RKO (cell line): ENCODE results near the gene AP2A2.

Experiments used
- DNase-seq: peaks from one replicate; pipeline ENCODE4 v3.0.0-alpha.2; 2016; ENCODE audit warnings: low spot score

Gene AP2A2

GRCh38 chr11:996681-997080 lies 71.0 kb downstream of the AP2A2 start:
- DNase-seq = no peak

GRCh38 chr11:997907-998306 lies 72.2 kb downstream of the AP2A2 start:
- no peak for DNase-seq

DNA sequence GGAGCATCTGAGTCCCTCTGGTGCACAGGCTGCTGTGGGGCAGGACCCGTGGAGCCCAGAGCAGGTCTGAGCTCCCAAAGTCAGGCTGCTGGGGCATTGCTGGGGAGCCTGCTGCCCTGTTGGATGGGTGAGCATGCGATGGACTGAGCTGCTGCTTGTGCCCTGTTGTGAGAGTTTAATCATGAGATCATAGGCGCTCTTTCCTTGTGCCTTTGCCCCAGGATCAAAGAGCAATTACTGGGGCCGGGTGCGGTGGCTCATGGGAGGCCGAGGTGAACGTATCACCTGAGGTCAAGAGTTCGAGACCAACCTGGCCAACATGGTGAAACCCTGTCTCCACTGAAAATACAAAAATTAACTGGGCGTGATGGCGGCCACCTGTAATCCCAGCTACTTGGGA lies 73.3 kb downstream of the AP2A2 start:
- no peak for DNase-seq

DNA sequence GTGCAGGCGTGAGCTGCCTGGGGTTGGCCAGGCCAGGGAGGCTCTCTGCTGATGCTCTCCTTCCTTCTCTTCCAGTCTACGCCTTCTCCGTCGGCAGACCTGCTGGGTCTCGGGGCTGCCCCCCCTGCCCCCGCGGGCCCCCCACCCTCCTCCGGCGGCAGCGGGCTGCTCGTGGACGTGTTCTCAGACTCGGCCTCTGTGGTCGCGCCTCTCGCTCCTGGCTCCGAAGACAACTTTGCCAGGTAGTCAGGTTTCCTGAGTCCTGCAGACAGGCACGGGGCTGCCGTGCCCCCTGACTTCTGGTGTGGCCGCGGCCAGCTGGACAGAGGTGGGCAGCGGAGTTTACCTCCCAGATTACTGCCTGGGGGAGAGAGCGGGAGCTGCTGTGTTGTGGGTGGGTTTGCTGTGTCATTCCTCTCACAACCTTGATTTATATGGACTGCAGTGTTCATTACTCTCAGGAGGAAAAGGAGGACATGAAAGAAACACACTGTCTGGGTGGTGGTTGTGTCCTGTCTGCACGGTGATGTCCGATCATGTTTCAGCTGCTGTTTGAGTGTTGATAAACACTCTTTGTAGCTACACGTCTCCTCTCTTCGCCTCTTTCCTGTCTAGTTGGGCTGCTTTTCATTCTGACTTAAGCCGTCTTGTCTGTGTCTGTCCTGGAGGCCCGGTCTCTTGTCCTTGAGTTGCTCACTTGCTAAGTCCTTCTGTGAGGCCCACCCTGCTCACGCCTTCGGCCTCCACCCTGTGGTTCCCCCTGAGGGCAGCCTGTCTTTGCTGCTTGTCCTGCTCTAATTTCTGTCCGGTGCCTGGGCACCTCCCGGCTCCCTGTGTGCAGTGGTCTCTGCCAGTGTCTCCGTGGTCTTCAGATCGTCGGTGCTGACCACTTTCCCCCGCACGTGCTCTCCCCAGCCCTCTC lies 74.9 kb downstream of the AP2A2 start:
- DNase-seq = no peak

DNA sequence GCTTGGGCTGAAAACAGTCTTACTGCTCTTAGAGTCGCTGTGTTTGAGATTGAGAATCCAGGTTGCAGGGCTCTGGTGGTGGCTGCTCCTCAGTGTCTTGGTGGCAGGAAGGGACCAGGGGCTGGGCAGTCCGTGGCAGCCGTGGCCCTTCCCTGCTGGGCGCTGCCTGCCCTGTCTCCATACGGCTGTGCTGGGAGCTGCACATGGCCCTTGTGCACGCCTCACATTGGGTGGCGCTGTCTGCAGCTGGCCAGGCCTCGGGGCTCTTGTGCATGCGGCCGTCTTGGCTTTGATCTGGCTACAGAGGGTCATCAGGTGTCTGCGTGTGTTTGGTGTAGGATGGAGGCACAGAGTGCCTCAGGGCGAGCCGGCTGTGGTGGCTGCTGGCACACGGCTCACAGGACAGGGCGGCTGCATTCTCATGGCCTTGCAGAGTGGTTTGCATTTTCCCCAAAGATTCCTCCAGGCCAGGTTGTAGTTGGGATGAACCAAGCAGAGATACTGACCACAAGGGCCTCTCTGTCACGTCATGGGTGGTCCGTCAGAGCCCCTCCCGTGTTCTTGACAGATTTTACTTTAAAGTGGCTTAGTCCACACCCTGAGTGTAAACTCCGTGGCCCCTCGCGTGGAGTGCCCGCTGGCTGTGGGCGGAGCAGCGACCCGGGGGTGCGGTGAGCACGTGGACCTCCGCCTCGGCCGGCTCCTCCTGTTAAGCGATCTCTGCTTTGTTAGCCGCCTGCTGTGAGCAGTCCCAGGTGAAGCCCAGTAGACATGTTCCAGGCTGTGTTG lies 76.1 kb downstream of the AP2A2 start:
- no peak for DNase-seq

DNA sequence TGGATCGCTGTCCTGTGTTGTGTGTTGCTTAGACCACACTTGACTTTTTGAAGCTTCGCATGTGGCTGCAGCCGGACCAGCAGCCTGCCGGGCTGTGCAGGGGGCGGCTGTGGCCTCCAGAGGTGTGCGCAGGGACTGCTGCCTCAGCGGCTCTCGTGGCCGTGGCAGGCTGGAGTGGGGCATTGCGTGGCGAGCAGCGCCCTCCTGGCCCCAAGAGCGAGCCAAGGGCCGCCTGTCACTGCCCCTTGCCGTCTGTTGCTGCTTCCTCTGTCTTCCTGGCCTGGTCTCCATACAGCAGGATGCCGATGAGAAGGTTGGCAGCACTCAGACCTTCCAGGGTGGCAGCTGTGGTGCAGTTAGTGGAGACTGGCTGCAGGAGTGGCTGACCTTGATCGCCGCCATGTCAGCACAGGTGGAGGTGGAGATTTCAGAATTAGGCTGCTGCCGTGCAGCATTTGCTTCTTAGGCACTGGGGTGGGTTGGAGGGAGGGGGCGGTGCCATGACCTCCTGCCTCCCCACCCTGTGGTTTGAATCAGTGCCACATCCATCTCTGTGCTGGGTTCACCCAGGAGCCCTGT lies 76.8 kb downstream of the AP2A2 start:
- DNase-seq = no peak

- no peak for DNase-seq
These were observed 77.5 kb downstream of the AP2A2 start for GRCh38 chr11:1003159-1003558.

DNA sequence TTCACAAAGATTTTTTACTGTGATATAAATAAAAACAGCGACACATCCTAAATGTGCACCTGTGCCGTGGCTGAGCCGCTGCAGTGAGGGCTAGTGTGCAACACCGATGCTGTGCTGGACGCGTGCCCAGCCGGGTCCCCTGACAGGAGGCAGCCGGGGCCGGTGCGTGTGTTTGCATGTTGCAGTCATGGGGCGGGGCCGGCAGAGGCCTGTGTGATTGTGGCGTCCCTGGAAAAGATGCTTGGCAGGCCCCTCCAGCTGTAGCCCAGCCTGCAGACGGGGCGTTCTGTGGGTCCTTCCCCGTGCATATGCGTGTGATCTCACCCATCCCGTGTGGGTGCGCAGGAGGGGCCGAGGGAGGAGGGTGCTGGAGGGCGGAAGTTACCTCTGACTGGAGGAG lies 80.3 kb downstream of the AP2A2 start:
- no peak for DNase-seq

- no peak for DNase-seq
These were observed 81.1 kb downstream of the AP2A2 start for GRCh38 chr11:1006762-1007161.

GRCh38 chr11:1007279-1007678 lies 81.6 kb downstream of the AP2A2 start:
- no peak for DNase-seq

DNA sequence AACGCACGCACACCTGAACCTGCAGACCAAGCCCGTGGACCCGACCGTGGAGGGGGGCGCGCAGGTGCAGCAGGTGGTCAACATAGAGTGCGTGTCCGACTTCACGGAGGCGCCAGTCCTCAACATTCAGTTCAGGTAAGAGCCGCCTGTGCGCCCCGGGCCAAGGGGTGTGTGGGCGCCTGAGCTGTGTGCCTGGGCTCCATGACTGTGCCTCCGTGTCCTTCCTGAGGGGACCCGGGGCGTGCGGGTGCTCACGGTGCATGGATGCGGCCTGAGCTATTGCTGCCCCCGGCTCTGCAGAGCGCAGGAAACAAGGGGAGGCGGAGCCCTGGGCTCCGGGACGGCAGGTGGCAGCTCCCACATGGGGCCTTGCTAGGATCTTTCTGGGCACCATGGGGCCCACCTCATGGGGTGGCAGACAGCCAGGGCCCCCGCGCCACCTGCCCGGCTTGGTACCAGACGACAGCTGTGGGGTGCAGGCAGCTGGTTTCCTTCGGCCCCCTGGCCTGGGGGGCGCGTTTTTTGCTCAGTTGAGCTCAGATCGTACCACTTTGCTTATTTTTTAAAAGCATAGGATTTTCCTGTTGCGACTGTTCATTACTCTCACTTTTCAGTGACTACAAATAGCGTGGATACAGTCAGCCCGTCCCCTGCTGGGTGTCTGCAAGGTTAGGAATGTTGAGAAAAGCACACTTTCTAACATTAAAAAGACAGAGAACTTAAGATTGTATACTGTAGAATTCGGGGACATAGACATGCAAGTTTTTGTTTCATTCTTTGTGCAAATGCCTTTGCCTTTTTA lies 82.5 kb downstream of the AP2A2 start:
- DNase-seq = no peak

DNA sequence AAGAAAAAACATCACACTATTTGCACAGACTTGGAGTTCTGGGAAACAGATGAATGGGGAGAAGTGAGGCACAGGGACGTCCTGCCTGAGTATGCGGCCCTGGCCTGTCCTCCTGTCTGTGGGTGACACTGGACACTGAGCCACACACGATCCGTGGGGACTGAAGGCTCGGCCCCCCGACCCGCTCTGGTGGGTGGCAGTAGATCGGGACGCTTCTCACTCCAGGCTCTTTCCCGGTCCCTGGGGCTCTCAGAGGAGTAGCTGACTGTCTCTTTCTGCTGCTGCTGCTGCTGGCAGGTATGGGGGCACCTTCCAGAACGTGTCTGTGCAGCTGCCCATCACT lies 83.1 kb downstream of the AP2A2 start:
- no peak for DNase-seq

DNA sequence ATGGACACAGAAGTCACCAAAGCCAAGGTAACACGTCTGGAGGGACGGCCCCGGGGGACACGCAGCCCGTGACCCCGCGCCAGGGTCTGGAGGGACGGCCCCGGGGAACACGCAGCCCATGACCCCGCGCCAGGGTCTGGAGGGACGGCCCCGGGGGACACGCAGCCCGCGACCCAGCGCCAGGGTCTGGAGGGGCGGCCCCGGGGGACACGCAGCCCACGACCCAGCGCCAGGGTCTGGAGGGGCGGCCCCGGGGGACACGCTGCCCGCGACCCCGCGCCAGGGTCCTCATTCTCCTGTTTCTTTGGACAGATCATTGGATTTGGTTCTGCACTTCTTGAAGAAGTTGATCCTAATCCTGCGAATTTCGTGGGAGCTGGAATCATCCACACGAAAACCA lies 83.7 kb downstream of the AP2A2 start:
- DNase-seq = no peak

- no peak for DNase-seq
These were observed 84.3 kb downstream of the AP2A2 start for GRCh38 chr11:1009991-1010390.

- DNase-seq = no peak
These were observed 85.1 kb downstream of the AP2A2 start for GRCh38 chr11:1010551-1011319.

GRCh38 chr11:1011320-1011698 lies 85.6 kb downstream of the AP2A2 start:
- DNase-seq = no peak

DNA sequence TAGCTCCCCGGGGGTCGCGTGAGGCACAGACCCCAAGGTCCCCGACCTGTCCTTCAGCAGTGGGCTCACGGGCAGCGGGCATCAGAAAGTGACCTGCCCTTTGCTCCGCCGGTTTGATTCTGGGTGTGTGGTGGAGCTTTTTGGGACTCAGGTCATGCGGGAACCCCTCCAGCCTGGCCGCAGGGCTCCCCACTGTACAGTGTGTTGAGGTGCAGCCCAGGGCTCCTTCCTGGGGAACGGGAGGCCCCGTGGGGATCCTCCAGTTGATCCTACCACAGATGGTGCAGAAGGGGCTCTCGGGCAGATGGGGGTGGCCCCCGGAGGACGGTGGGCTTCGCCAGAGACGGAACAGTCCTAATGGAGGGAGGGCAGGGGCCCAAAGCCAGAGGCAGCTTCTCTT lies 86.6 kb downstream of the AP2A2 start:
- DNase-seq = no peak

DNA sequence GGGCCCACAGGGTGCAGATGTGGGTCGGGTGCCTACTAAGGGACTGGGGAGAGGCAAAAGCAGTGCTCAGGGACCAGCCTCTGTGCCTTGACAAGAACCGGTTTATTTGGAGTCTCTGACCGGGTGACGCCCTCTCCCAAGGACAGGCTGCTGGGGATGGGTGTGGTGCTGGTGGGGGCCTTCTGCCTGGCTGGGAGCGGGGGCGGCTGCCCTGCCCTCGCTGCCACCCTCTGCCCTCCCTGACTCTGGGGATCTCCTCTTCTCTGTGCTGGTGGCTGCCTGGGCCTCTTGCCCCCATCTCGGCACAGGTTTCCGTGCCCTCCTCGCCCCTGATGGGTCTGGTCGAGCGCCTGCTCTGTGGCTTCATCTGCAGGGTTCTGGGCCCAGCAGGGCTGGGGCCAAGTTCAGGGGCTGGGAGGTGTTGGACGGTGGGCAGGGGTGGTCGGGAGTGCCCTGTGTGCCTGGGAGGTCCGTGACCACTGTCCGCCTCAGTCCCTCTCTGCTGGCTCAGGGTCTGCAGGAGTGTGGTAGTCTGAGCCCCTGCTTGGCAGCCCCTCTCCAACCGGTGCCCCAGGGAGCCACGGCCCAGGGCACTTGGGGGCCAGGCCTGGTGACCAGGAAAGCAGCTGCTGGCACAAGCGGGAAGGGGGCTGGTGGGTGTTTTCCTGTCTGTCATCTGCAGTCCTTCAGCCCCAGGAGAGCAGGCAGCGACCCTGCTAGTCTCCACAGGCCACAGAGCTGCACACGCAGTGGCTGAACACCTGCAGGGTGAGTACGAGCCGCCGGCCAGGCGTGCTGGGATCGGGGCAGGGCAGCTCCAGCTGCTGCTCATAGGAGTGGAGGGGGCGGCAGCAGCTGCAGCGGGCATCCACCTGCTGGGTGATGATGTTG lies 87.3 kb downstream of the AP2A2 start:
- DNase-seq = no peak

GRCh38 chr11:1013631-1013935 lies 87.9 kb downstream of the AP2A2 start:
- DNase-seq = no peak

DNA sequence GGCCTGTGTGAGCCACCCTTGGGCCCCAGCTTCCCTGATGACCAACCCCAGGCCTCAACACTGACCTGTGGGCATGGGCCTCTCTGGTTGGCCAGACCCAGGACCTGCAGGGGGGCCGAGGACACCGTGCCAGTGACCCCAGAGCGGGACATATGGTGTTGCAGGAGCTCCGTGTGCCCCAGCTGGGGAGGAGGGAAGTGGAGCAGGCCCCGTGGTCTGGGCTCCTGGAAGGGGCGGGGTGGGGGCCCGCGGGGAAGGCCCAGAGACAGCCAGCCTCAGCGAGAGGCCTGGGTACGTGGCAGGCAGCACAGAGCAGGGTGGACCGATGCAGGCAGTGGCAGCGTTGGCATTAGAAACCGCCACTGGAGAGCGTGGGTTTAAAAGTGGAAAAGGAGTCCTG lies 88.6 kb downstream of the AP2A2 start:
- DNase-seq = no peak

DNA sequence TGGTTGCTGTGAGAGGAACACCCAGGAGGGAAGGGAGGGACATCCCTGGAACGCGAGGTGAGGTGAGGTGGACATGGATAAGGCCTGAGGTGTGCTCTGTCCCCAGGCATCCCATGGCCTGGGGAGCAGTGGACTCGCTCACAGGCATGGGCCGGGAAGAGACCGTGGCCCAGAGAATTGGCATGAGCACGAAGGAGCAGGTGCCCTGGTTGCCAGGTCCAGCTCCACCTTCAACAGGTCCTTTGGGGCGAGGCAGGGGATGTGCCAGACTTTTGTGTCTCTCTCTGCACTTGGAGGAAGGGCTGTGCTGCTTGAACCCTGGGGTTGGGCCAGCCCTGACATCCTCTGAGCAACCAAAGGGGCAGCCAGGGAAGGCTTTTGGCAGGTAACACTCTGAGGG lies 89.4 kb downstream of the AP2A2 start:
- DNase-seq = no peak
